Measurements from ENCODE around the gene CD300A. TPM values are rescaled to one million over a fixed set of nuclear protein-coding genes. Genes with fewer than 3 reads are reported as not detected.

CD300A gene
- polyA plus RNA-seq, 1 donor (not counting 4 experiments of a cell fraction or from before 2014, with no cell fraction given) = 0.07 TPM

DNA sequence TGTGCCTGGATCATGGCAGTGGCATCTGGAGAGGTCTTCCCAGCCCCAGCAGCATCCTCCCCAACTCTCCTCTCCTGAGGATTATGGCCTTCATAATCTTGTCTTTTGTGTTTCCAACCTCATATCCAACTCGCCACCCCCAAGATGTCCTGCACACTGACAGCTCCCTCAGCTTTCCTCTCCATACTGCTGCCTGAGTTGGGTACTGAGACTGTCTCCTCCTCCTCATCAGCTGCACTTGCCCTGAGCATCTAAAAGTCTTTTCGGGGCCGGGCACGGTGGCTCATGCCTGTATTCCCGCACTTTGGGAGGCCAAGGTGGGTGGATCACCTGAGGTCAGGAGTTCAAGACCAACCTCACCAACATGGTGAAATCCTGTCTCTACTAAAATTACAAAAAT, 62.8 kb downstream of the CD300A start:
- no peak overlapping the region for H3K4me2 ChIP-seq (ENCODE audit: control insufficient read depth, extremely low read depth, insufficient read depth, low read depth, low read length)
- no peaks in the 10 kb centered on the region for H3K27me3 ChIP-seq (ENCODE audit: control insufficient read depth, extremely low read depth, insufficient read depth, low read length)
- H3K9me3 ChIP-seq (ENCODE audit: control insufficient read depth, low read depth, low read length) = no peaks in the 10 kb centered on the region
- H3K79me2 ChIP-seq (ENCODE audit: control insufficient read depth, insufficient read depth, low read length) = no peaks in the 10 kb centered on the region
- no peaks in the 10 kb centered on the region for H3K4me1 ChIP-seq (ENCODE audit: control insufficient read depth, extremely low read depth, insufficient read depth, low read length)
- no peak for DNase-seq (ENCODE audit: low read depth, low spot score)
- no peak overlapping the region for H3K27ac ChIP-seq (ENCODE audit: control insufficient read depth, insufficient read depth, low read length)
- no peak overlapping the region for H3K4me3 ChIP-seq (ENCODE audit: control insufficient read depth in 2 of 3, extremely low read depth in 1 of 3, insufficient read depth in 2 of 3, low read depth in 1 of 3, low read length in 3 of 3)
- FAIRE-seq = no peak
- H3K9me1 ChIP-seq (ENCODE audit: control insufficient read depth, extremely low read depth, insufficient read depth, low read length) = no peaks in the 10 kb centered on the region
- H3K9ac ChIP-seq (ENCODE audit: control insufficient read depth, extremely low read depth, insufficient read depth, low read length) = no peak overlapping the region
- H4K20me1 ChIP-seq (ENCODE audit: control insufficient read depth, extremely low read depth, insufficient read depth, low read length) = no peaks in the 10 kb centered on the region
- no peak for TF ChIP-seq EZH2 (IDR thresholded peaks at IDR 0.05; ENCODE audit: low read length)
- TF ChIP-seq, protein P1, sequence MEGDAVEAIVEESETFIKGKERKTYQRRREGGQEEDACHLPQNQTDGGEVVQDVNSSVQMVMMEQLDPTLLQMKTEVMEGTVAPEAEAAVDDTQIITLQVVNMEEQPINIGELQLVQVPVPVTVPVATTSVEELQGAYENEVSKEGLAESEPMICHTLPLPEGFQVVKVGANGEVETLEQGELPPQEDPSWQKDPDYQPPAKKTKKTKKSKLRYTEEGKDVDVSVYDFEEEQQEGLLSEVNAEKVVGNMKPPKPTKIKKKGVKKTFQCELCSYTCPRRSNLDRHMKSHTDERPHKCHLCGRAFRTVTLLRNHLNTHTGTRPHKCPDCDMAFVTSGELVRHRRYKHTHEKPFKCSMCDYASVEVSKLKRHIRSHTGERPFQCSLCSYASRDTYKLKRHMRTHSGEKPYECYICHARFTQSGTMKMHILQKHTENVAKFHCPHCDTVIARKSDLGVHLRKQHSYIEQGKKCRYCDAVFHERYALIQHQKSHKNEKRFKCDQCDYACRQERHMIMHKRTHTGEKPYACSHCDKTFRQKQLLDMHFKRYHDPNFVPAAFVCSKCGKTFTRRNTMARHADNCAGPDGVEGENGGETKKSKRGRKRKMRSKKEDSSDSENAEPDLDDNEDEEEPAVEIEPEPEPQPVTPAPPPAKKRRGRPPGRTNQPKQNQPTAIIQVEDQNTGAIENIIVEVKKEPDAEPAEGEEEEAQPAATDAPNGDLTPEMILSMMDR (optimal IDR thresholded peaks at IDR 0.05 in 1 of 3, IDR thresholded peaks at IDR 0.05 in 1 of 3, conservative IDR thresholded peaks at IDR 0.05 in 1 of 3; ENCODE audit: extremely low read depth in 1 of 3, insufficient read depth in 2 of 3, low read length in 3 of 3) = no peak
- dilution Hi-C loops (cut with MboI; ENCODE audit: extremely low pct_ligation_motif_present, low sequenced_read_pairs) = no loop called here
- H2AFZ ChIP-seq (ENCODE audit: control insufficient read depth, low read length) = no peak overlapping the region
- H3K36me3 ChIP-seq (ENCODE audit: control insufficient read depth in 2 of 2, extremely low read depth in 1 of 2, insufficient read depth in 2 of 2, low read length in 2 of 2) = no peaks in the 10 kb centered on the region

DNA sequence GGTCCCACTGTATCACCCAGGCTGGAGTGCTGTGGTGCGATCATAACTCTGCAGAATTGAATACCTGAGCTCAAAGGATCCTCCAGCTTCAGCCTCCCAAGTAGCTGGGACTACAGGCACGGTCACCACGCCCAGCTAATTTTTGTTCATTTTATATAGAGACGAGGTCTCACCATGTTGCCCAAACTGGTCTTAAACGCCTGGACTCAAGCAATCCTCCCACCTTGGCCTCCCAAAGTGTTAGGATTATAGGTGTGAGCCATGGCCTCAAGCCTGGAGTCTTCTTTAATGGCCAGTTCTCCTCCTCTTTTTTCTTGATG, 64.4 kb downstream of the CD300A start:
- no peaks in the 10 kb centered on the region for H3K9me3 ChIP-seq (ENCODE audit: control insufficient read depth, low read depth, low read length)
- H3K36me3 ChIP-seq (ENCODE audit: control insufficient read depth in 2 of 2, extremely low read depth in 1 of 2, insufficient read depth in 2 of 2, low read length in 2 of 2) = no peaks in the 10 kb centered on the region
- H3K9ac ChIP-seq (ENCODE audit: control insufficient read depth, extremely low read depth, insufficient read depth, low read length) = no peak overlapping the region
- H2AFZ ChIP-seq (ENCODE audit: control insufficient read depth, low read length) = no peak overlapping the region
- H3K4me2 ChIP-seq (ENCODE audit: control insufficient read depth, extremely low read depth, insufficient read depth, low read depth, low read length) = no peak overlapping the region
- H3K27ac ChIP-seq (ENCODE audit: control insufficient read depth, insufficient read depth, low read length) = no peak overlapping the region
- H3K4me3 ChIP-seq (ENCODE audit: control insufficient read depth in 2 of 3, extremely low read depth in 1 of 3, insufficient read depth in 2 of 3, low read depth in 1 of 3, low read length in 3 of 3) = no peak overlapping the region
- no peak for TF ChIP-seq EZH2 (IDR thresholded peaks at IDR 0.05; ENCODE audit: low read length)
- TF ChIP-seq, protein P1 (optimal IDR thresholded peaks at IDR 0.05 in 1 of 3, IDR thresholded peaks at IDR 0.05 in 1 of 3, conservative IDR thresholded peaks at IDR 0.05 in 1 of 3; ENCODE audit: extremely low read depth in 1 of 3, insufficient read depth in 2 of 3, low read length in 3 of 3) = no peak
- H3K27me3 ChIP-seq (ENCODE audit: control insufficient read depth, extremely low read depth, insufficient read depth, low read length) = no peaks in the 10 kb centered on the region
- no peak for DNase-seq (ENCODE audit: low read depth, low spot score)
- no peaks in the 10 kb centered on the region for H3K4me1 ChIP-seq (ENCODE audit: control insufficient read depth, extremely low read depth, insufficient read depth, low read length)
- FAIRE-seq = no peak
- no peaks in the 10 kb centered on the region for H4K20me1 ChIP-seq (ENCODE audit: control insufficient read depth, extremely low read depth, insufficient read depth, low read length)
- dilution Hi-C loops (cut with MboI; ENCODE audit: extremely low pct_ligation_motif_present, low sequenced_read_pairs) = no loop called here
- no peaks in the 10 kb centered on the region for H3K79me2 ChIP-seq (ENCODE audit: control insufficient read depth, insufficient read depth, low read length)
- no peaks in the 10 kb centered on the region for H3K9me1 ChIP-seq (ENCODE audit: control insufficient read depth, extremely low read depth, insufficient read depth, low read length)
